ENCODE data around the gene SART1. TPM values are rescaled to one million over a fixed set of nuclear protein-coding genes. Genes with fewer than 3 reads are reported as not detected.

The SART1 gene
- total and polyA plus RNA-seq, 4 donors: 13.6 to 24.3 (median 15.1) TPM

- peaks cover 0 to 5% (median 0%) of the 10 kb centered on the region in 4 donors for H3K27me3 ChIP-seq (ENCODE audit: control insufficient read depth in 4 of 4, insufficient read depth in 4 of 4, low read length in 3 of 4)
- peaks cover 0 to 8% (median 3%) of the 10 kb centered on the region in 4 donors for H3K36me3 ChIP-seq (ENCODE audit: control insufficient read depth in 4 of 4, insufficient read depth in 3 of 4, low read depth in 1 of 4, low read length in 3 of 4)
- no peak overlapping the region for H3K27ac ChIP-seq (ENCODE audit: low read depth in 1 of 2, low read length in 2 of 2)
- no peak overlapping the region for H3K9ac ChIP-seq (ENCODE audit: low read depth in 1 of 2, low read length in 2 of 2)
- H3K4me1 ChIP-seq (ENCODE audit: control insufficient read depth in 4 of 4, insufficient read depth in 4 of 4, low read length in 3 of 4): peaks cover 4 to 13% (median 12%) of the 10 kb centered on the region in 4 donors
- no peak for TF ChIP-seq CTCF (IDR thresholded peaks at IDR 0.05; ENCODE audit: low read depth, low read length, missing input control)
- TF ChIP-seq EGR1 (IDR thresholded peaks at IDR 0.05; ENCODE audit: low read depth in 2 of 2): no peak
- no peak for TF ChIP-seq RAD21 (IDR thresholded peaks at IDR 0.05)
- TF ChIP-seq TAF1 (conservative IDR thresholded peaks at IDR 0.05): no peak
- no peak for TF ChIP-seq HNF4G (IDR thresholded peaks at IDR 0.05)
- TF ChIP-seq GABPA (IDR thresholded peaks at IDR 0.05 in 1 of 2, conservative IDR thresholded peaks at IDR 0.05 in 1 of 2): no peak
- no peaks in the 10 kb centered on the region for H3K9me3 ChIP-seq (ENCODE audit: control insufficient read depth in 4 of 4, low read length in 3 of 4)
- DNase-seq (ENCODE audit: low spot score): no peak
- no peak overlapping the region for H3K4me3 ChIP-seq (ENCODE audit: low read depth in 1 of 3, low read length in 3 of 3)
- WGBS: 86% methylated on average over 4 of the region's 4 CpGs
Measured at GRCh38 chr11:66006891-66007176, 45.3 kb downstream of the SART1 start.

GRCh38 chr11:66007201-66007634 is 45.7 kb downstream of the SART1 start:
- Histone ChIP-seq H3K4me1 (ENCODE audit: control insufficient read depth in 4 of 4, insufficient read depth in 4 of 4, low read length in 3 of 4) (peaks cover 4 to 13% (median 12%) of the 10 kb centered on the region in 4 donors), H3K27me3 (ENCODE audit: control insufficient read depth in 4 of 4, insufficient read depth in 4 of 4, low read length in 3 of 4) (peaks cover 0 to 5% (median 0%) of the 10 kb centered on the region in 4 donors), H3K9me3 (ENCODE audit: control insufficient read depth in 4 of 4, low read length in 3 of 4) (no peaks in the 10 kb centered on the region), H3K9ac (ENCODE audit: low read depth in 1 of 2, low read length in 2 of 2) (no peak overlapping the region), H3K36me3 (ENCODE audit: control insufficient read depth in 4 of 4, insufficient read depth in 3 of 4, low read depth in 1 of 4, low read length in 3 of 4) (peaks cover 0 to 8% (median 3%) of the 10 kb centered on the region in 4 donors), H3K27ac (ENCODE audit: low read depth in 1 of 2, low read length in 2 of 2) (no peak overlapping the region), H3K4me3 (ENCODE audit: low read depth in 1 of 3, low read length in 3 of 3) (no peak overlapping the region)
- 63% methylated on average over 5 of the region's 5 CpGs for WGBS
- DNase-seq (ENCODE audit: low spot score): no peak
- no peak for TF ChIP-seq HNF4A (conservative IDR thresholded peaks at IDR 0.05)
- TF ChIP-seq, protein P1, sequence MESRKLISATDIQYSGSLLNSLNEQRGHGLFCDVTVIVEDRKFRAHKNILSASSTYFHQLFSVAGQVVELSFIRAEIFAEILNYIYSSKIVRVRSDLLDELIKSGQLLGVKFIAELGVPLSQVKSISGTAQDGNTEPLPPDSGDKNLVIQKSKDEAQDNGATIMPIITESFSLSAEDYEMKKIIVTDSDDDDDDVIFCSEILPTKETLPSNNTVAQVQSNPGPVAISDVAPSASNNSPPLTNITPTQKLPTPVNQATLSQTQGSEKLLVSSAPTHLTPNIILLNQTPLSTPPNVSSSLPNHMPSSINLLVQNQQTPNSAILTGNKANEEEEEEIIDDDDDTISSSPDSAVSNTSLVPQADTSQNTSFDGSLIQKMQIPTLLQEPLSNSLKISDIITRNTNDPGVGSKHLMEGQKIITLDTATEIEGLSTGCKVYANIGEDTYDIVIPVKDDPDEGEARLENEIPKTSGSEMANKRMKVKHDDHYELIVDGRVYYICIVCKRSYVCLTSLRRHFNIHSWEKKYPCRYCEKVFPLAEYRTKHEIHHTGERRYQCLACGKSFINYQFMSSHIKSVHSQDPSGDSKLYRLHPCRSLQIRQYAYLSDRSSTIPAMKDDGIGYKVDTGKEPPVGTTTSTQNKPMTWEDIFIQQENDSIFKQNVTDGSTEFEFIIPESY (IDR thresholded peaks at IDR 0.05): no peak

- WGBS: 86% methylated on average over 2 of the region's 2 CpGs
- DNase-seq (ENCODE audit: low spot score): no peak
- peaks cover 4 to 10% (median 9%) of the 10 kb centered on the region in 4 donors for H3K4me1 ChIP-seq (ENCODE audit: control insufficient read depth in 4 of 4, insufficient read depth in 4 of 4, low read length in 3 of 4)
- no peak for TF ChIP-seq TAF1 (conservative IDR thresholded peaks at IDR 0.05)
- TF ChIP-seq SP1 (IDR thresholded peaks at IDR 0.05): no peak
- TF ChIP-seq EGR1 (IDR thresholded peaks at IDR 0.05; ENCODE audit: low read depth in 2 of 2): no peak
- TF ChIP-seq, protein P2, sequence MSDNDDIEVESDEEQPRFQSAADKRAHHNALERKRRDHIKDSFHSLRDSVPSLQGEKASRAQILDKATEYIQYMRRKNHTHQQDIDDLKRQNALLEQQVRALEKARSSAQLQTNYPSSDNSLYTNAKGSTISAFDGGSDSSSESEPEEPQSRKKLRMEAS (IDR thresholded peaks at IDR 0.05): no peak
- H3K9me3 ChIP-seq (ENCODE audit: control insufficient read depth in 4 of 4, low read length in 3 of 4): no peaks in the 10 kb centered on the region
- no peak overlapping the region for H3K27ac ChIP-seq (ENCODE audit: low read depth in 1 of 2, low read length in 2 of 2)
- H3K36me3 ChIP-seq (ENCODE audit: control insufficient read depth in 4 of 4, insufficient read depth in 3 of 4, low read depth in 1 of 4, low read length in 3 of 4): peaks cover 0 to 8% (median 3%) of the 10 kb centered on the region in 4 donors
- H3K9ac ChIP-seq (ENCODE audit: low read depth in 1 of 2, low read length in 2 of 2): no peak overlapping the region
- peaks cover 0 to 10% (median 0%) of the 10 kb centered on the region in 4 donors for H3K27me3 ChIP-seq (ENCODE audit: control insufficient read depth in 4 of 4, insufficient read depth in 4 of 4, low read length in 3 of 4)
- no peak overlapping the region for H3K4me3 ChIP-seq (ENCODE audit: low read depth in 1 of 3, low read length in 3 of 3)
Measured at GRCh38 chr11:66008095-66008467, 46.5 kb downstream of the SART1 start.
